HepG2 (cell line): ENCODE measurements around the gene HPCAL1. TPM values are rescaled to one million over a fixed set of nuclear protein-coding genes. Genes with fewer than 3 reads are reported as not detected.
A peak's percentile ranks its signal among the peaks of the same experiment; 100 is the strongest.

Source experiments
- ATAC-seq: fragments of 200-7000 bp; cut with Tn5 transposase; 3 replicates; pipeline ENCODE4 v1.9.1; 2020; ENCODE audit warnings: mild to moderate bottlenecking, moderate library complexity
- BruUV-seq: library from RNA; stranded (reverse); fragments of 400-500 nt; replicated peaks from 2 replicates; lab custom pipeline; 2021; lab: Mats Ljungman, UMichigan
- CTCF ChIA-PET: fragments of 300-600 bp; formaldehyde crosslinking; extraction: SDS; loops from one replicate; lab custom pipeline; 2021; ENCODE audit warnings: low total read pairs, inconsistent platforms, low intra/inter-chr PET ratio; lab: Yijun Ruan, JAX
- POLR2A ChIA-PET: fragments of 350-600 bp; sonication (Branson Sonifier 250); formaldehyde crosslinking; loops from one replicate; lab custom pipeline; 2020; ENCODE audit warnings: antibody characterized with exemption, inconsistent platforms; lab: Yijun Ruan, JAX
- DNase-seq: peaks from one replicate; pipeline ENCODE4 v3.0.0-alpha.2; 2015; ENCODE audit warnings: low spot score
- FAIRE-seq: peaks from 3 replicates; lab custom pipeline; 2011; peaks lifted over from hg19 to GRCh38; lab: Jason Lieb, UNC
- H2AFZ ChIP-seq: one replicate; pipeline ENCODE4 v1.6.1; 2011; ENCODE audit warnings: low read length, inconsistent platforms
- H3K27ac ChIP-seq: fragments of 300-600 bp; 3 replicates; pipeline ENCODE4 v1.8.0; 2011; ENCODE audit warnings: mixed run types, mild to moderate bottlenecking, mixed read lengths, low read length, inconsistent platforms; ENCODE audit not compliant: insufficient read depth; ENCODE audit errors: extremely low read length
- H3K27me3 ChIP-seq, 2 experiments: fragments of 200-600 bp in 1 of 2; 2 replicates in 1 of 2; 3 replicates in 1 of 2; pipeline versions ENCODE4 v1.6.0 to v1.8.0; 2011; ENCODE audit warnings: low read length in 2 of 2, mild to moderate bottlenecking in 2 of 2, moderate library complexity in 2 of 2, inconsistent platforms in 1 of 2; ENCODE audit not compliant: insufficient read depth in 2 of 2, control insufficient read depth in 1 of 2
- H3K36me3 ChIP-seq, 2 experiments: fragments of 200-600 bp in 1 of 2; replicated peaks in 1 of 2; 2 replicates in 1 of 2; 3 replicates in 1 of 2; pipeline versions ENCODE4 v1.5.1 to v1.8.0; 2011; ENCODE audit warnings: low read length in 2 of 2, inconsistent platforms in 1 of 2; ENCODE audit not compliant: insufficient read depth in 2 of 2, control insufficient read depth in 1 of 2
- H3K4me1 ChIP-seq: 2 replicates; pipeline ENCODE4 v1.5.1; 2012; ENCODE audit warnings: low read length, inconsistent platforms; ENCODE audit not compliant: insufficient read depth
- H3K4me2 ChIP-seq: 2 replicates; pipeline ENCODE4 v1.6.0; 2011; ENCODE audit warnings: low read depth, low read length, inconsistent platforms
- H3K4me3 ChIP-seq, 3 experiments: fragments of 200-600 bp in 1 of 3; sonication (generic), shearing (Covaris generic) in 1 of 3; replicated peaks in 1 of 3; 2 replicates each; pipeline ENCODE4 v1.5.1; 2011 to 2016; ENCODE audit warnings: low read length in 3 of 3, inconsistent platforms in 2 of 3, low read depth in 2 of 3, mild to moderate bottlenecking in 2 of 3, control low read depth in 1 of 3, mixed read lengths in 1 of 3; ENCODE audit not compliant: insufficient read depth in 1 of 3
- H3K79me2 ChIP-seq: one replicate; pipeline ENCODE4 v1.6.1; 2011; ENCODE audit warnings: low read length, inconsistent platforms; ENCODE audit not compliant: insufficient read depth
- H3K9ac ChIP-seq: 2 replicates; pipeline ENCODE4 v1.6.0; 2011; ENCODE audit warnings: mild to moderate bottlenecking, low read depth, low read length, inconsistent platforms; ENCODE audit not compliant: insufficient read depth
- H3K9me3 ChIP-seq: 2 replicates; pipeline ENCODE4 v1.5.1; 2012; ENCODE audit warnings: mild to moderate bottlenecking, low read length
- H4K20me1 ChIP-seq: 2 replicates; pipeline ENCODE4 v1.6.0; 2011; ENCODE audit warnings: inconsistent platforms, mild to moderate bottlenecking, low read length, moderate library complexity; ENCODE audit not compliant: insufficient read depth
- HBP1 ChIP-seq: IDR thresholded peaks from 2 replicates; pipeline ENCODE4 v1.6.1; 2016; ENCODE audit warnings: low read depth, control low read depth
- HINFP ChIP-seq: sonication (generic); formaldehyde crosslinking; IDR thresholded peaks from 2 replicates; pipeline ENCODE4 v1.4.0; 2020; ENCODE audit warnings: low read depth, mild to moderate bottlenecking, missing genetic modification reagents
- NFKB2 ChIP-seq: sonication (generic); formaldehyde crosslinking; IDR thresholded peaks from 2 replicates; pipeline ENCODE4 v1.4.0; 2020; ENCODE audit warnings: missing genetic modification reagents, borderline replicate concordance
- THRA ChIP-seq: sonication (generic); formaldehyde crosslinking; IDR thresholded peaks from 2 replicates; pipeline ENCODE4 v1.4.0; 2020; ENCODE audit warnings: missing genetic modification reagents, borderline replicate concordance
- ZGPAT ChIP-seq: IDR thresholded peaks from 2 replicates; pipeline ENCODE4 v1.6.1; 2016; ENCODE audit warnings: mild to moderate bottlenecking
- ZNF10 ChIP-seq: sonication (generic); formaldehyde crosslinking; IDR thresholded peaks from 2 replicates; pipeline ENCODE4 v1.4.0; 2020; ENCODE audit warnings: mild to moderate bottlenecking, low read depth, missing genetic modification reagents, borderline replicate concordance
- ZNF501 ChIP-seq: sonication (generic); formaldehyde crosslinking; IDR thresholded peaks from 2 replicates; pipeline ENCODE4 v1.5.1; 2020; ENCODE audit warnings: mild to moderate bottlenecking, moderate library complexity, missing genetic modification reagents
- WGBS: methylation state at CpG from one replicate; pipeline ENCODE4 v1.1.6; 2017; ENCODE audit warnings: low lambda C conversion rate; 5-methylcytosine and 5-hydroxymethylcytosine counted together
- in situ Hi-C: cut with HindIII; loops from 2 replicates; pipeline ENCODE4 v1.10.0; 2017; ENCODE audit warnings: low pct_unique_long_range_greater_than_20kb; ENCODE audit not compliant: extremely low pct_ligation_motif_present
- intact Hi-C: fragments of 100-400 bp; cut with micrococcal nuclease; formaldehyde crosslinking; loops from one replicate; pipeline ENCODE4 v1.10.0; 2022; ENCODE audit not compliant: unreplicated experiment
- polyA plus RNA-seq, 8 experiments: library from polyadenylated mRNA; depleted of rRNA in 3 of 8; stranded (reverse) in 7 of 8; unstranded in 1 of 8; fragments of >200 nt; fragmentation: Illumina TruSeq in 4 of 8; extraction: Trizol in 4 of 8; gene quantifications; 2 replicates each; pipeline versions ENCODE4 v1.2.1 to v1.2.3, GENCODE V29; 2011 to 2016; ENCODE audit warnings: low read depth in 4 of 8, missing spikeins in 1 of 8, mixed read lengths in 1 of 8; ENCODE audit not compliant: insufficient read depth in 1 of 8
- total RNA-seq, 5 experiments: library from RNA; depleted of rRNA; stranded (reverse); fragments of >200 nt; fragmentation: Illumina TruSeq; extraction: Trizol; gene quantifications; 2 replicates each; pipeline ENCODE4 v1.2.3, GENCODE V29; 2016; ENCODE audit warnings: low read depth in 1 of 5

HPCAL1 gene
- total and polyA plus RNA-seq, 2 of the 13 experiments (the other 11 are each of a cell fraction or from before 2014, with no cell fraction given), result 29.5 to 29.9 TPM

- H3K27me3 ChIP-seq, result no peaks in the 10 kb centered on the region
- H4K20me1 ChIP-seq, result no peaks in the 10 kb centered on the region
- no peaks in the 10 kb centered on the region for H3K79me2 ChIP-seq
- intact Hi-C loops, result no loop called here
- ChIA-PET POLR2A (no interaction called here), CTCF (no interaction called here)
- no peak overlapping the region for H3K9ac ChIP-seq
- no peak overlapping the region for H2AFZ ChIP-seq
- H3K4me2 ChIP-seq, result no peak overlapping the region
- peak; percentile 88; the same call in 1 of the 2 replicates for TF ChIP-seq ZNF10 (CRISPR knock-in tag)
- TF ChIP-seq THRA (CRISPR knock-in tag), result no peak
- no peak for TF ChIP-seq ZGPAT (CRISPR knock-in tag)
- no peak for TF ChIP-seq HBP1 (CRISPR knock-in tag)
- TF ChIP-seq HINFP, result no peak
- no peak for TF ChIP-seq NFKB2 (CRISPR knock-in tag)
- TF ChIP-seq ZNF501 (CRISPR knock-in tag), result no peak
- H3K27ac ChIP-seq, result no peak overlapping the region
- H3K9me3 ChIP-seq, result peaks cover 14% of the 10 kb centered on the region
- no peak overlapping the region for H3K4me3 ChIP-seq
- DNase-seq, result no peak
- no TSS peak for BruUV-seq
- 96% methylated on average over 1 of the region's 1 CpG for WGBS
- FAIRE-seq, result no peak
- H3K36me3 ChIP-seq, result no peaks in the 10 kb centered on the region
- in situ Hi-C loops, result no loop called here
- peaks cover 18% of the 10 kb centered on the region for H3K4me1 ChIP-seq
- ATAC-seq, result no peak
Measured at GRCh38 chr2:10294077-10294476, 8.6 kb upstream of the HPCAL1 start.
